Skeletal muscle tissue (tissue), 4 donors: ENCODE data around the gene RAB34. TPM values are rescaled to one million over a fixed set of nuclear protein-coding genes. Genes with fewer than 3 reads are reported as not detected.

ENCODE experiments used
- H3K27ac ChIP-seq: one replicate; pipeline ENCODE4 v1.7.0; 2013; ENCODE audit warnings: mild to moderate bottlenecking, low read depth, low read length, inconsistent platforms
- H3K27me3 ChIP-seq, 3 donors: one replicate each; pipeline ENCODE4 v1.7.0; 2013; ENCODE audit warnings: low read length in 3 of 3; ENCODE audit not compliant: control insufficient read depth in 3 of 3, insufficient read depth in 3 of 3
- H3K36me3 ChIP-seq, 3 donors: one replicate each; pipeline ENCODE4 v1.7.0; 2013; ENCODE audit warnings: low read length in 3 of 3; ENCODE audit not compliant: control insufficient read depth in 3 of 3, insufficient read depth in 3 of 3
- H3K4me1 ChIP-seq, 3 donors: one replicate each; pipeline ENCODE4 v1.7.0; 2013; ENCODE audit warnings: low read length in 3 of 3, mild to moderate bottlenecking in 3 of 3; ENCODE audit not compliant: control insufficient read depth in 3 of 3, insufficient read depth in 3 of 3
- H3K4me3 ChIP-seq, 3 donors: one replicate each; pipeline ENCODE4 v1.7.0; 2013; ENCODE audit warnings: low read length in 3 of 3
- H3K9ac ChIP-seq, 3 donors: one replicate each; pipeline ENCODE4 v1.7.0; 2013; ENCODE audit warnings: low read length in 3 of 3, mild to moderate bottlenecking in 3 of 3, moderate library complexity in 2 of 3, low read depth in 1 of 3
- H3K9me3 ChIP-seq, 3 donors: one replicate each; pipeline ENCODE4 v1.7.0; 2013; ENCODE audit warnings: low read length in 3 of 3; ENCODE audit not compliant: control insufficient read depth in 3 of 3
- total RNA-seq: library from RNA; depleted of rRNA; stranded (reverse); fragments of >200 nt; gene quantifications from one replicate; pipeline ENCODE4 v1.2.3, GENCODE V29; 2014
- donor health status: Osteomylitis.

The RAB34 gene, protein sequence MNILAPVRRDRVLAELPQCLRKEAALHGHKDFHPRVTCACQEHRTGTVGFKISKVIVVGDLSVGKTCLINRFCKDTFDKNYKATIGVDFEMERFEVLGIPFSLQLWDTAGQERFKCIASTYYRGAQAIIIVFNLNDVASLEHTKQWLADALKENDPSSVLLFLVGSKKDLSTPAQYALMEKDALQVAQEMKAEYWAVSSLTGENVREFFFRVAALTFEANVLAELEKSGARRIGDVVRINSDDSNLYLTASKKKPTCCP
- 44.9 TPM for total RNA-seq

DNA sequence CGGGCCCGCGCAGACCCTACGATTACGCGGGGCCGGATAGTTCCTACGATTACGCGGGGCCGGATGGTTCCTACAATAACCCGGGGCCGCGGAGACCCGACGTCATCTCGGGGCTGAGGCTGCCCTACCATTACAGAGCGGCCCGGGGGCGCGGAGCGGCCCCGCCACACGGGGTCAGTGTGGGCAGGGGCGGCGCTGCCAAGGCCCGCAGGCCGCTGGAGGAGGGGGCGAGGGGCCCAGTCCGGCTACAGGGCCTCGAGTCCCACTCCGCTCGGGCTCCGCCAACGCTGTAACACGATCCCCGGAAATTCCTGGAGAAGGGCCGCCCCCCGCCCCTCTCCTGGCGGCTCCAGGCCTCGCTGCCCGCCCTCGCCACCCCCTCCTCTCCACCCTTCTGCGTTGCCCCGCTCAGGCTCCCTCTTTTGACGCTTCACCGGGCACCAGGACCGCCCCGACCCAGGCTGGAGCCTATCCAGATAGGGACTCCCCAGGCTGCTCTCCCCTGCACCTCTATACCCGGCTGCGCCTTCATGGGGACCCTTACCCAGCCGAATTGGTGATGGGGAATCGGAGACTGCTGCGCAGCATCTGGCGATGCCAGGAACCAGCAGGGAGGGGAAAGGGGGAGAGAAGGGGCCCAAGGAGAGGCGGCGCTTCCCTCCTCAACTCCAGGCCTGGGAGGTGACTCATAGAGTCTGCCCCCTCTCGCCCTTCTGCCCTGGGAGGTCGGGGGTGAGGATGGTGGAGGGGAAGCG is at the start of gene RAB34:
RAB34 (minus strand) TSS at position 291 of the 755 bp plus-strand sequence. CDS start 602 bp downstream, outside the sequence.
- Histone ChIP-seq H3K27me3 (peaks cover 6 to 46% (median 32%) of the 10 kb centered on the region in 3 donors), H3K9me3 (no peaks in the 10 kb centered on the region), H3K9ac (peak within 1 kb of the TSS; percentile 72 to 76 (median 73)), H3K4me1 (peaks cover 40 to 48% (median 45%) of the 10 kb centered on the region in 3 donors), H3K4me3 (peak within 1 kb of the TSS; percentile 56 to 69 (median 64)), H3K36me3 (peaks cover 14 to 25% (median 14%) of the 10 kb centered on the region in 3 donors), H3K27ac (peak within 1 kb of the TSS; percentile 82)

DNA sequence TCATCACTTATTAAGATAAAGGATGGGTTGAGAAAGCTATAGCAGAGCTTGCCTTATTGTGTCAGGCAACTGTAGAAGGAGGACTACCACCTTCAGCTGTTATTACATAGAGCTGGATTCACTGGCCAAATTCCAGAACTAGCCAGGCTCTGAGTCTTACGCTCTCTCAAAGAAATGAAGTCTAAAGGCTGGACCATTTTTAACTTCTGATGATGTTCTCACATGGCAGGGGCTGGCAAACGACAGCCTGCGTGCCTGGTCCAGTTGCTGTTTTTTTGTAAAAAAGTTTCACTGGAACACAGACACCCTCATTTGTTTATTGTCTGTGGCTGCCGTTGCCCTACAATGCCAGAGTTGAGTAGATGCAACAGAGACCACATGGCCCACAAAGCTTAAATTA is 47.4 kb upstream of the RAB34 start:
- Histone ChIP-seq H3K4me1 (peaks cover 8 to 10% (median 10%) of the 10 kb centered on the region in 3 donors), H3K9me3 (no peaks in the 10 kb centered on the region), H3K27ac (no peak overlapping the region), H3K4me3 (no peak overlapping the region), H3K9ac (no peak overlapping the region), H3K36me3 (peaks cover 0 to 14% (median 10%) of the 10 kb centered on the region in 3 donors), H3K27me3 (no peaks in the 10 kb centered on the region)

DNA sequence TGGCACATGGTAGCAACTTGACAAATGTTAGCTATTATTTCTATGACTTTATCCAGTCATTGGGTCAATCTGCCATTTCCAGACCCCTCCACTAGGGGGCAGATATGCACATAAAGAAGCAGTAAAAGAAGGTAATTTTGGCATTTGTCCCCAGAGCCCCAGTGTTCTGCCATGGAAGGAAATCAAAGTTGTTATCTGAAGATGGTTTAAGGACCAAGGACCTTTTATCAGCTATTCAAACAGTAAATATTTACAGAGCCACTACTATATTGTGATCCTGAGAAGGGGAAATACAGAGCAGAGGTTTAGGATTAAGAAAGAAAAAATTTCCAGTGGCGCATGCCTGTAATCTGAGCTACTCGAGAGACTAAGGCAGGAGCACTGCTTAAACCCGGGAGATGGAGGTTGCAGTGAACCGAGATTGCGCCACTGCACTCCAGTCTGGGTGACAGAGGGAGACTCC is 46.2 kb upstream of the RAB34 start:
- peaks cover 8 to 10% (median 10%) of the 10 kb centered on the region in 3 donors for H3K4me1 ChIP-seq
- H3K9ac ChIP-seq: no peak overlapping the region
- H3K27me3 ChIP-seq: no peaks in the 10 kb centered on the region
- peaks cover 8 to 22% (median 14%) of the 10 kb centered on the region in 3 donors for H3K36me3 ChIP-seq
- no peak overlapping the region for H3K4me3 ChIP-seq
- H3K9me3 ChIP-seq: no peaks in the 10 kb centered on the region
- H3K27ac ChIP-seq: no peak overlapping the region

DNA sequence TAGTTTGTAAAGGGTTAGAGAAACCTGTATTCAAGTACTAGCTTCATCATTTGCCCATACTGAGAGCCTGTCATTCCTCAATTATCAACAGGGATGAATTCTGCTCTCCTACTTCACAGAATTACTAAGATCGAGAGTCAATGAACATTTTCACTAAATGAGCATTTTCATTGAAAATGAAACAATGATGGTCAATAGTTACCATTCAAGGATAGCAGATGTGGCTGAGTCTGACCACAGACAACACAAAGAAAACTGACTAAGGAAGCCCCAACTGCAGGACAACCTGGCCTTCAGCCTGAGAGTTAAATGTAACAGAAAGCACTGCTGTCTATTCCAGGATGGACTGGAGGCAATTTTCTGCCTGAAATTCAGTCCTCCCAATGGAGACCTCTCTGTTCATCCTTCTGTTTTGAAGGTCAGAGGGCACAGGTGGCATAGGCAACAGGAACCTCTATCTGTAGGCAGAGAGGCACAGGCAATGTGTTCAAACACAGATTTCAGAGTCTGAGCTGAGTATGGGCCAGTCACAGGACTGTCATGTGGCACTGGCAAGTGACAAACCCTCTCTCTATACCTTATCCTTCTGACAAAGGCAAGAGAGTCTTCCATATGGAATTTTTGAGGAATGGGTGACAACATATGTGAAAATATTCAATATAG is 45.6 kb upstream of the RAB34 start:
- no peak overlapping the region for H3K27ac ChIP-seq
- H3K27me3 ChIP-seq: no peaks in the 10 kb centered on the region
- no peak overlapping the region for H3K4me3 ChIP-seq
- H3K36me3 ChIP-seq: peaks cover 14 to 28% (median 20%) of the 10 kb centered on the region in 3 donors
- H3K4me1 ChIP-seq: peaks cover 8 to 10% (median 10%) of the 10 kb centered on the region in 3 donors
- H3K9me3 ChIP-seq: no peaks in the 10 kb centered on the region
- no peak overlapping the region for H3K9ac ChIP-seq

DNA sequence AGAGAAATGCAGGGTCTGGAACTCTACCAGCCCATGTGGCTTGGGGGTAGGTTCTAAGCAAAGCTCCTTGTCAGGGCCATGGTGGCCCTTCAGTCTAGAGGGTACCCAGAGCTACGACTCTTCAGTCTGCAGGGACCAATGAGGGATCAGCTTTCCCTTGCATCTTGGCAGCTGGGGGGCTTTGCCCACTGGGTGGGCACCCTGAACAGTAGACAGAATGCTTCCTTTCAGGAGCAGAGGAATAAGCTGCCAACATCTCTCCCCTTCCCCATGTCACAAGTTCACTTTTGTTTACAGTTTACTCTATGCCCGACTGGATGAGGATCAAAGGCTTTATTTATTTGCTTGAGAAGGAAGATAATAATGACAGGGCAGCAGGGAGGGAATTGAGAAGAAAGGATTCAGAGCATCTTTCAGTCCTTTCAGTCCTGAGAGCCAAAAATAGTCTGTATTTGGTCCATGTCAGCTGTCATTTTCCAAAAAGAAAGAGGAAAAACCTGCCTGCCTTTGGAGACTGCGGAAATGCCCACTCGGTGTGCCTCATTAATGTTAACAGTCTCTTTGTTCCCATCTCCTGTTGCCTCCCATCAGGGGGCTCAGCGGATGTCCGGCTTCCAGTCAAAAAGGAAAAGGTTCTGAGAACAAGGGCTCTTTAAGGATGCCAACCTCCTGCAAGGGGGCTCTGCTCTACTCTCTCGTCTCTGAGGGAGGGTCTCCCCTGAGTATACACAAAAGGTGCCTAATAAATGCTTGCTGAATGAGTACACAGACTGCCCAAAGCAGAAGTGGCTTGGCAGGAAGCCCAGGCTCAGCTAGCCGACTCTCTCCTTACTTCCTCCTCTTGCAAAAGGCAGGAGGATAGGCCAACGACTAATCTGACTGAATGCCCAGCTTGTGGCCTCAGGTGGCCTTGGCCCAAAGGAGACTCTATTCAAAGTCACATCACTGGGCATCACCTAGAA is 43.2 kb upstream of the RAB34 start:
- Histone ChIP-seq H3K9me3 (no peaks in the 10 kb centered on the region), H3K9ac (no peak overlapping the region), H3K4me3 (no peak overlapping the region), H3K4me1 (peaks cover 8 to 10% (median 10%) of the 10 kb centered on the region in 3 donors), H3K27ac (no peak overlapping the region), H3K27me3 (no peaks in the 10 kb centered on the region), H3K36me3 (peaks cover 18 to 28% (median 24%) of the 10 kb centered on the region in 3 donors)

DNA sequence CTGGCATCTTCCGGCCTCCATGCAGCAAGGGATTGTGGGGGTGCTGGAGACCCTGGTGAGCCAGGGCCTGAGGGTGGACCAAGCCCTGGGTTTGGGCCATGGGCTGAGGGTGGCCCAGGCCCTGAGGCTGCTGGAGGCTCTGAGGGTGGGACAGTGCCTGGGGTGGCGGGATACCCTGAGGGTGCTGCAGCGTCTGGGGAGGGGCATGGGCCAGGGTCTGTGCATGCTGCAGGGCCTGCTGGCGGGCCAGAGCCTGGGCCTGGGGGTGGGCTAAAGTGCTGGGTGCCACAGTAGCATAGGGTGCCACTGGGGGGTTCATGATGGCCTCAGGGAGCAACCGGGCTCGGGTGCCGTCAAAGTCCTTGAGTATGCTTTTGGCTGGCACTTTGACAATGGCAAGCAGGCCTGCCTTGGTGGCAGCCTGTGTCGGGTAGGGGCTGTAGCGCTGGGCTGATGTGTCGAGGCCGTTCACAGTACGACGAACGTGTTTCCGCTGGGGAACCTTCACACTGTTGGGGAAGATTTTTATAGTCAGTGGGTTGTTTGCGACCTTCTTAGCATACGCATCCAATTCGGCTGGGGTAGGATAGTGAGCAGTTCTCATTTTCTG is 41.7 kb upstream of the RAB34 start:
- Histone ChIP-seq H3K9ac (no peak overlapping the region), H3K4me3 (no peak overlapping the region), H3K27me3 (no peaks in the 10 kb centered on the region), H3K4me1 (peaks cover 8 to 10% (median 10%) of the 10 kb centered on the region in 3 donors), H3K36me3 (peaks cover 19 to 21% (median 19%) of the 10 kb centered on the region in 3 donors), H3K9me3 (no peaks in the 10 kb centered on the region), H3K27ac (no peak overlapping the region)

DNA sequence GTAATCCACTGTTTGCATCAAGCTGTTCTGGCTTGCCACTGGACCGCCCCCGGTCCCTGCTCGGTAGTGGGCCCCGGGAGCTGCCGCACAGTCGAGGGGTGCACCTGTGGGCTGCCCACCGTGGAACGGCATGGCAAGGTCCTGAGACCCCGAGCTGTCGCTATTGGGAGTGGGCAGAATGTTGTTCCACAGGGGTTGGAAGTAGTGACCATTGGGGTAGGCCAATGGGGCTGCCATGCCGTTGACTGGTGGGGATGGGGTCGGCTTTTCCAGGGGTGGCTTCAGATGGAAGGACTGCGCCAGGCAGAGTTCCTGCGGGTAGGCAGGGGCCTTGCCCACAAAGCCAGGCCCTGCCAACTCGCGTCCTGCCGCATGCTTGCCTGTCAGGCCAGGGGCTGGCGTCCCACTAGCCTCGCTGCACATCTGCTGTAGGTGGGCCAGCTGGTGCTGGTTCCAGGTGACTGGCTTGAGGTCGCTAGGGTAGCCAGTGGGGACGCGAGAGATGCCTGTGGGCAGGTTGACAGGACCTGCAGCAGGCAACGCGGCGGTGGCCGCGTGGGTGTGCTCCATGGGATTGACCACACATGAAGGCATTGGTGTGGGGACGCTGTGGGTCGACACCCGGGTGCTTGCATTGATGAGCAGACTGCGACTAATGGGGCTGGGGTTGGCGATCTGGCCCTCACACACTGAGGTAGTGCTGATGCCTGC is 40.9 kb upstream of the RAB34 start:
- Histone ChIP-seq H3K9ac (no peak overlapping the region), H3K27ac (no peak overlapping the region), H3K4me3 (no peak overlapping the region), H3K4me1 (peaks cover 8 to 10% (median 9%) of the 10 kb centered on the region in 3 donors), H3K9me3 (no peaks in the 10 kb centered on the region), H3K27me3 (no peaks in the 10 kb centered on the region), H3K36me3 (peaks cover 19 to 21% (median 19%) of the 10 kb centered on the region in 3 donors)

DNA sequence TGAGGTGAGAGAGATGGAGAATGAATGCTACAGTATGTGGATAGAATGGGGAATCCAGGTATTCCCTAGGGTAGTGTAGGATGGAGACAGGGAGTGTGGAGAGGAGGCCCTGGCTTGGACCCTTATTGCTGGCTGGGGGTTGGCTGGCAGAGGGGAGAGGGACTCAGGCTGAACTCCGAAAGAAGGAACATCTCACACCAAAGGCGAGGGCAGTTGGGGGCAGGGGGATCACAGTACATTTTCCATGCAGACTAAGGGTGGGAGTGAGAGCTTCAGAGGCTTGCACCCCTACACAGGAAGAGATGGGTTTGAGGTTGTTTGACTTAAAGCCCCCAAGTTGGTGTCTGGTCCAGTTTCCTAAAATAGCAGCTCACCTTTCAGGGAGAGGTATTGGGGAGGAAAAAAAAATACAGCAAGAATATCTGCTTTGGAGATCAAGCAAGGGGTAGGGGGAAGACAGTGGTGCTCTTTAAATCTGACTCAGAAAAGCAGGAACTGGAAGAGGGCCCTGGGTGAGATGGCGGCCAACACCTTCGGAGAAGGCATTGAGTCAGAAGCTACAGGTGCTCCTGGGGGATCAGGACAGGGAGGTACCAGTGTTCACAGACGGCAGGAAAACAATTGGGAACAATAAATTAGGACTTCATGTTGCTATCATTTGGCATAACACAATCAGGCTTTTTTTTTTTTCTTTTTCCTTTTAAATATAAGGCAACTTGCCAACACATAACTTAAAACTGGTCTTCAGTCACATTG is 38.6 kb upstream of the RAB34 start:
- Histone ChIP-seq H3K4me1 (peaks cover under 1 to 7% (median 4%) of the 10 kb centered on the region in 3 donors), H3K9me3 (no peaks in the 10 kb centered on the region), H3K9ac (no peak overlapping the region), H3K27me3 (no peaks in the 10 kb centered on the region), H3K4me3 (no peak overlapping the region), H3K36me3 (peaks cover 17 to 21% (median 19%) of the 10 kb centered on the region in 3 donors), H3K27ac (no peak overlapping the region)
